GM19099 (cell line): ENCODE measurements around the gene GNAQ.

Experiments used
- POLR2A ChIP-seq: IDR thresholded peaks from 3 replicates; pipeline ENCODE4 v1.6.1; 2011; ENCODE audit warnings: low read depth; ENCODE audit not compliant: insufficient read length; ENCODE audit errors: extremely low read depth

The GNAQ gene

GRCh38 chr9:77947651-77948050 lies 84.0 kb downstream of the GNAQ start:
- no peak for TF ChIP-seq POLR2A

- TF ChIP-seq POLR2A: no peak
Observed at GRCh38 chr9:77946969-77947620, 84.5 kb downstream of the GNAQ start.

- no peak for TF ChIP-seq POLR2A
Observed at GRCh38 chr9:77946296-77946695, 85.3 kb downstream of the GNAQ start.

- TF ChIP-seq POLR2A: no peak
Observed at GRCh38 chr9:77945798-77946197, 85.8 kb downstream of the GNAQ start.

GRCh38 chr9:77944556-77945243 lies 86.9 kb downstream of the GNAQ start:
- TF ChIP-seq POLR2A: no peak

GRCh38 chr9:77943057-77943456 lies 88.6 kb downstream of the GNAQ start:
- TF ChIP-seq POLR2A: no peak

GRCh38 chr9:77939149-77939668 lies 92.4 kb downstream of the GNAQ start:
- no peak for TF ChIP-seq POLR2A

GRCh38 chr9:77938163-77938562 lies 93.4 kb downstream of the GNAQ start:
- no peak for TF ChIP-seq POLR2A

- TF ChIP-seq POLR2A: no peak
Observed at GRCh38 chr9:77935974-77936373, 95.6 kb downstream of the GNAQ start.

- no peak for TF ChIP-seq POLR2A
Observed at GRCh38 chr9:77935211-77935610, 96.4 kb downstream of the GNAQ start.

- TF ChIP-seq POLR2A: no peak
Observed at GRCh38 chr9:77933976-77934375, 97.6 kb downstream of the GNAQ start.

GRCh38 chr9:77933019-77933418 lies 98.6 kb downstream of the GNAQ start:
- TF ChIP-seq POLR2A: no peak

- TF ChIP-seq POLR2A: no peak
Observed at GRCh38 chr9:77929942-77930341, 101.7 kb downstream of the GNAQ start.

GRCh38 chr9:77927265-77927664 lies 104.3 kb downstream of the GNAQ start:
- no peak for TF ChIP-seq POLR2A

- TF ChIP-seq POLR2A: no peak
Observed at GRCh38 chr9:77926371-77926878, 105.2 kb downstream of the GNAQ start.

GRCh38 chr9:77922591-77922990 lies 109.0 kb downstream of the GNAQ start:
- no peak for TF ChIP-seq POLR2A
